Common myeloid progenitor, CD34-positive (primary cell): ENCODE measurements around the gene SLC16A7.

Experiments used
- CTCF ChIA-PET: fragments of 350-600 bp; sonication (Branson Sonifier 250); formaldehyde crosslinking; loops from one replicate; lab custom pipeline; 2021; ENCODE audit warnings: antibody characterized with exemption; lab: Charles Lee
- POLR2A ChIA-PET: fragments of 350-600 bp; sonication (Branson Sonifier 250); formaldehyde crosslinking; loops from one replicate; lab custom pipeline; 2021; ENCODE audit warnings: antibody characterized with exemption; lab: Charles Lee
- DNase-seq, 3 donors: peaks; one replicate each; pipeline versions ENCODE4 v3.0.0 to v3.0.0-alpha.2; 2013
- H3K27ac ChIP-seq, 2 experiments: 1 replicate in 1 of 2; 2 replicates in 1 of 2; pipeline ENCODE4 v1.7.0; 2013; ENCODE audit warnings: inconsistent platforms in 2 of 2, low read length in 2 of 2, mild to moderate bottlenecking in 2 of 2, low read depth in 1 of 2, moderate library complexity in 1 of 2; ENCODE audit not compliant: severe bottlenecking in 2 of 2, insufficient read depth in 1 of 2, poor library complexity in 1 of 2
- H3K27me3 ChIP-seq, 5 experiments: replicated peaks in 2 of 5; 1 replicate in 3 of 5; 2 replicates in 2 of 5; pipeline versions ENCODE4 v1.6.1 to v1.7.0; 2013; ENCODE audit warnings: low read length in 4 of 5, mild to moderate bottlenecking in 2 of 5, moderate library complexity in 2 of 5, inconsistent platforms in 1 of 5; ENCODE audit not compliant: insufficient read depth in 5 of 5, control insufficient read depth in 4 of 5
- H3K36me3 ChIP-seq, 4 experiments: 1 replicate in 2 of 4; 2 replicates in 2 of 4; pipeline versions ENCODE4 v1.6.1 to v1.7.0; 2013; ENCODE audit warnings: low read length in 3 of 4, control low read depth in 1 of 4, mild to moderate bottlenecking in 1 of 4; ENCODE audit not compliant: control insufficient read depth in 4 of 4, insufficient read depth in 4 of 4
- H3K4me1 ChIP-seq, 4 experiments: 1 replicate in 3 of 4; 2 replicates in 1 of 4; pipeline versions ENCODE4 v1.6.1 to v1.7.1; 2013; ENCODE audit warnings: low read length in 3 of 4, mild to moderate bottlenecking in 3 of 4, control low read depth in 1 of 4, inconsistent platforms in 1 of 4, moderate library complexity in 1 of 4; ENCODE audit not compliant: control insufficient read depth in 4 of 4, insufficient read depth in 4 of 4; ENCODE audit errors: control extremely low read depth in 1 of 4
- H3K4me3 ChIP-seq, 7 experiments: 1 replicate in 4 of 7; 2 replicates in 3 of 7; pipeline versions ENCODE4 v1.5.1 to v1.7.0; 2013; ENCODE audit warnings: mild to moderate bottlenecking in 7 of 7, low read length in 6 of 7, moderate library complexity in 6 of 7, inconsistent platforms in 2 of 7, low read depth in 2 of 7, control low read depth in 1 of 7; ENCODE audit not compliant: insufficient read depth in 4 of 7, control insufficient read depth in 1 of 7; ENCODE audit errors: extremely low read depth in 1 of 7
- H3K9me3 ChIP-seq, 5 experiments: 1 replicate in 4 of 5; 2 replicates in 1 of 5; pipeline versions ENCODE4 v1.6.1 to v1.7.1; 2013; ENCODE audit warnings: low read length in 4 of 5, mild to moderate bottlenecking in 2 of 5, inconsistent platforms in 1 of 5, low read depth in 1 of 5, moderate library complexity in 1 of 5; ENCODE audit not compliant: control insufficient read depth in 4 of 5, insufficient read depth in 2 of 5; ENCODE audit errors: control extremely low read depth in 1 of 5
- WGBS: methylation state at CpG from one replicate; pipeline ENCODE4 v1.1.5; 2013; ENCODE audit not compliant: insufficient coverage; 5-methylcytosine and 5-hydroxymethylcytosine counted together

SLC16A7 gene

GRCh38 chr12:59689776-59690175 lies 93.9 kb downstream of the SLC16A7 start:
- no peak for DNase-seq
- WGBS: 100% methylated on average over 1 of the region's 2 CpGs
- POLR2A ChIA-PET: no interaction called here

GRCh38 chr12:59695379-59695778 lies 99.5 kb downstream of the SLC16A7 start:
- H3K4me1 ChIP-seq: peaks cover 0 to 3% (median 0%) of the 10 kb centered on the region in 4 experiments
- no peaks in the 10 kb centered on the region for H3K36me3 ChIP-seq
- H3K27ac ChIP-seq: no peak overlapping the region
- POLR2A ChIA-PET: no interaction called here
- WGBS: 100% methylated on average over 1 of the region's 1 CpG
- peaks cover 0 to 6% (median 2%) of the 10 kb centered on the region in 5 experiments for H3K9me3 ChIP-seq
- CTCF ChIA-PET: interaction anchor here (0.9 kb wide), 1 partner anchor 23 kb away, joined by 3 read pairs; no protein-coding TSS in a partner anchor
- no peak overlapping the region for H3K4me3 ChIP-seq
- DNase-seq: no peak
- no peaks in the 10 kb centered on the region for H3K27me3 ChIP-seq

More at GRCh38 chr12:59689776-59690175, 93.9 kb downstream of the SLC16A7 start:
- Histone ChIP-seq H3K27ac (no peak overlapping the region), H3K27me3 (no peaks in the 10 kb centered on the region), H3K9me3 (peaks cover 0 to 9% (median 2%) of the 10 kb centered on the region in 5 experiments), H3K4me3 (no peak overlapping the region), H3K4me1 (no peaks in the 10 kb centered on the region), H3K36me3 (no peaks in the 10 kb centered on the region)
- CTCF ChIA-PET: no interaction called here

DNA sequence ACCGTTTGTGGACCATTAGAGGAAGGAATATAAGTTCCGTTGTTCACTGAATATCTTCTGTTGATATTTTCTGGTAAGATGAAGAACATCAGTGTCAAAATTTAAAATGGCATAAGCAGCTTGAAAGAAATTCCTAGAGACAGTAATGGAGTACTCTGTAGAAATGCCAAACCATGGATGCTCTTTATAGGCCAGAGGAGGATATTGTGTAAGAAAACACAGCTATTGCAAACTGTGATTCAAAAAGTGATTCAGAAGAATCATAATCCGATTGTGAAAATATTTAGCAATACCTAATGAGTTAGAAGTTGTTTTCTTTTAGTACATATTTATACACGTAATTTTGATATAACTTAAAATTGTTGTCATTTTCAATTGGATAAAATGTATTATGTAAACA lies 102.8 kb downstream of the SLC16A7 start:
- ChIA-PET CTCF (no interaction called here), POLR2A (no interaction called here)
- peaks cover 0 to 3% (median 0%) of the 10 kb centered on the region in 4 experiments for H3K4me1 ChIP-seq
- no peaks in the 10 kb centered on the region for H3K27me3 ChIP-seq
- WGBS: 86% methylated on average over 1 of the region's 4 CpGs
- no peak overlapping the region for H3K4me3 ChIP-seq
- no peaks in the 10 kb centered on the region for H3K9me3 ChIP-seq
- no peak for DNase-seq
- H3K27ac ChIP-seq: no peak overlapping the region
- no peaks in the 10 kb centered on the region for H3K36me3 ChIP-seq

- no peak overlapping the region for H3K27ac ChIP-seq
- no peaks in the 10 kb centered on the region for H3K27me3 ChIP-seq
- no peak overlapping the region for H3K4me3 ChIP-seq
- H3K4me1 ChIP-seq: peaks cover 0 to 3% (median 0%) of the 10 kb centered on the region in 4 experiments
- ChIA-PET CTCF (no interaction called here), POLR2A (no interaction called here)
- H3K9me3 ChIP-seq: no peaks in the 10 kb centered on the region
- WGBS: no CpG with 5 or more reads among the region's 2 CpGs
- peak in 2 of 3 donors; percentile 13 to 35 for DNase-seq
- no peaks in the 10 kb centered on the region for H3K36me3 ChIP-seq
These were observed 103.8 kb downstream of the SLC16A7 start for GRCh38 chr12:59699421-59700152.

DNA sequence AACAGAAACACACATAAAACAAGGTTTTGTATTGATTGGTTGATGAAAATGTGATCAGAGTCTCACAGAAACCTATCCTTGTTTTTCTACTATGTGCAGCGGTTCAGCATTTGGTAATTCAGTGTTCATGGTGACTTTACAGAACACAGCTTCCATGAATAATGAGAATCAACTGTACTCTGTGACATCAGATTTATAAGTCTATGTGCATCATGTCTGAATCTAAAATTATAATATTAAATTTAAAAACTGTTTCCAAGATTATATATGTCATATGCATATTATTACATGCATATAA lies 104.3 kb downstream of the SLC16A7 start:
- no peaks in the 10 kb centered on the region for H3K27me3 ChIP-seq
- H3K4me1 ChIP-seq: peaks cover 0 to 3% (median 0%) of the 10 kb centered on the region in 4 experiments
- H3K27ac ChIP-seq: no peak overlapping the region
- WGBS: no CpG with 5 or more reads among the region's 1 CpG
- no peak overlapping the region for H3K4me3 ChIP-seq
- ChIA-PET CTCF (no interaction called here), POLR2A (no interaction called here)
- no peaks in the 10 kb centered on the region for H3K9me3 ChIP-seq
- DNase-seq: peak in 1 of 3 donors; percentile 4
- H3K36me3 ChIP-seq: no peaks in the 10 kb centered on the region

DNA sequence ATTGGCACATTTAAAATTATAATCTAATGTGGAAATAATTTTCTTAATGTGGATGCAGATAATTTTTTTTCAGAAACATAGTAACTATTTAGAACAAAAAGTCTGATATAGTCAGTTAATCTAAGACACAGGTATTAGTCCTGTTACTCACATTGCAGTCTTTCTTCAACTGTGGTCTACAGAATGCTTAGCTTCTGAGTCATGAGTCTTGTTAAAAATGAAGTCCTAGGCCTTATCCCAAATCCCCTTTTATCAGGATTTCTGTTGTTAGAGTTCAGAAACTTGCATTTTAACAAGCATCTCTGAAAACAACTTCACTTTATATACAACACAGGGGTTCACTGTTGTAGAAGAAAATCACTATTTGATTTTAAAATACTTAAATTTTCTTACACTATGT lies 112.2 kb downstream of the SLC16A7 start:
- no peak overlapping the region for H3K4me3 ChIP-seq
- ChIA-PET CTCF (no interaction called here), POLR2A (no interaction called here)
- H3K4me1 ChIP-seq: no peaks in the 10 kb centered on the region
- no peaks in the 10 kb centered on the region for H3K27me3 ChIP-seq
- no peak overlapping the region for H3K27ac ChIP-seq
- peaks cover 0 to 4% (median 1%) of the 10 kb centered on the region in 4 experiments for H3K36me3 ChIP-seq
- no peak for DNase-seq
- no peaks in the 10 kb centered on the region for H3K9me3 ChIP-seq

GRCh38 chr12:59708484-59708883 lies 112.7 kb downstream of the SLC16A7 start:
- ChIA-PET POLR2A (no interaction called here), CTCF (no interaction called here)
- DNase-seq: no peak
- Histone ChIP-seq H3K27me3 (no peaks in the 10 kb centered on the region), H3K4me1 (no peaks in the 10 kb centered on the region), H3K9me3 (no peaks in the 10 kb centered on the region), H3K4me3 (no peak overlapping the region), H3K36me3 (peaks cover 0 to 4% (median 1%) of the 10 kb centered on the region in 4 experiments), H3K27ac (no peak overlapping the region)
- no CpG with 5 or more reads among the region's 1 CpG for WGBS
